ENCODE measurements around the gene TIGD1.

Gene TIGD1

GRCh38 chr2:232578626-232579025, 28.3 kb upstream of the TIGD1 start:
- Histone ChIP-seq H3K23ac (ENCODE audit: low read length in 2 of 2) (no peak overlapping the region), H3K27ac (ENCODE audit: low read length, poor library complexity, severe bottlenecking) (no peak overlapping the region), H3K27me3 (ENCODE audit: control insufficient read depth in 1 of 2, insufficient read depth in 1 of 2, low read length in 2 of 2) (no peaks in the 10 kb centered on the region), H3K9me3 (ENCODE audit: control insufficient read depth, low read length) (no peaks in the 10 kb centered on the region), H4K91ac (ENCODE audit: low read length) (no peak overlapping the region), H4K8ac (ENCODE audit: low read length) (no peak overlapping the region), H2BK12ac (ENCODE audit: low read length in 2 of 2) (no peak overlapping the region), H2BK5ac (ENCODE audit: low read depth, low read length, poor library complexity, severe bottlenecking) (no peak overlapping the region), H2BK15ac (ENCODE audit: low read depth, poor library complexity, severe bottlenecking) (no peak overlapping the region), H3K4me1 (ENCODE audit: control insufficient read depth, insufficient read depth, low read depth, low read length) (peaks cover 3% of the 10 kb centered on the region), H2AFZ (ENCODE audit: low read depth, low read length) (no peak overlapping the region), H3K9ac (ENCODE audit: low read length) (no peak overlapping the region), H3K36me3 (ENCODE audit: control insufficient read depth in 1 of 2, insufficient read depth in 2 of 2, low read depth in 1 of 2, low read length in 2 of 2) (peaks cover 14 to 75% of the 10 kb centered on the region in 2 experiments), H3K79me1 (replicated peaks; ENCODE audit: low read length, poor library complexity, severe bottlenecking) (peaks cover 7% of the 10 kb centered on the region), H3K4me3 (ENCODE audit: insufficient read depth in 1 of 2, low read depth in 1 of 2, low read length in 2 of 2) (no peak overlapping the region), H2BK120ac (ENCODE audit: low read depth, low read length) (no peak overlapping the region), H3K4me2 (ENCODE audit: low read length, poor library complexity, severe bottlenecking) (no peak overlapping the region), H3K18ac (ENCODE audit: low read depth in 1 of 2, low read length in 2 of 2) (no peak overlapping the region), H3K14ac (ENCODE audit: low read length in 2 of 2) (no peak overlapping the region), H3K4ac (ENCODE audit: low read depth in 1 of 2, low read length in 2 of 2) (no peak overlapping the region), H2AK5ac (ENCODE audit: low read length, severe bottlenecking) (no peak overlapping the region)
- DNase-seq, result no peak
- 100% methylated on average over 1 of the region's 2 CpGs for whole genome bisulfite sequencing

DNA sequence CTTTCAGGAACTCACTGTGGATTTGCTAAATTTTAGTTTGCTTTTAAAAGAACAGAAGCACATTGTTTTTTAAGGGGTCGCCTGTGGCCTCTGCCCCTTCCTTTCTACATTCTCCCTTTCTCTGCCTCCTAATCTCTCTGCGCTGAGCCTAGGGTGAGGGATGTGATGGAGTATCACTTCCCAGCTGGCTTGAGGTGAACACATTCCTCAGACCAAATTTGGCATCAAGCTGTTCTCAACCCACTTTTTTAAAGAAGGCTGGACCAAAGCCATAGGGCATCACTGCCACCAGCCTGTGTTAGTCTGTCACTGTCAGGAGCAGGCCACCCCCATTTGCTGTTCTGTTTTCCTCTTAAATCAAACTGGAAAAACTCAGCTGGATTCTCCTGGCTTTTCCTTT, 27.5 kb upstream of the TIGD1 start:
- H2BK120ac ChIP-seq (ENCODE audit: low read depth, low read length), result no peak overlapping the region
- no peak overlapping the region for H3K4me2 ChIP-seq (ENCODE audit: low read length, poor library complexity, severe bottlenecking)
- no peak overlapping the region for H3K4ac ChIP-seq (ENCODE audit: low read depth in 1 of 2, low read length in 2 of 2)
- H2BK12ac ChIP-seq (ENCODE audit: low read length in 2 of 2), result no peak overlapping the region
- H2BK15ac ChIP-seq (ENCODE audit: low read depth, poor library complexity, severe bottlenecking), result no peak overlapping the region
- H3K9ac ChIP-seq (ENCODE audit: low read length), result no peak overlapping the region
- H2AFZ ChIP-seq (ENCODE audit: low read depth, low read length), result no peak overlapping the region
- no peak overlapping the region for H3K23ac ChIP-seq (ENCODE audit: low read length in 2 of 2)
- no peak overlapping the region for H3K27ac ChIP-seq (ENCODE audit: low read length, poor library complexity, severe bottlenecking)
- no peak overlapping the region for H2AK5ac ChIP-seq (ENCODE audit: low read length, severe bottlenecking)
- no peak overlapping the region for H4K91ac ChIP-seq (ENCODE audit: low read length)
- H3K14ac ChIP-seq (ENCODE audit: low read length in 2 of 2), result no peak overlapping the region
- no peak for DNase-seq
- no peak overlapping the region for H3K4me3 ChIP-seq (ENCODE audit: insufficient read depth in 1 of 2, low read depth in 1 of 2, low read length in 2 of 2)
- H3K79me1 ChIP-seq (replicated peaks; ENCODE audit: low read length, poor library complexity, severe bottlenecking), result peaks cover 7% of the 10 kb centered on the region
- no peak overlapping the region for H3K18ac ChIP-seq (ENCODE audit: low read depth in 1 of 2, low read length in 2 of 2)
- peaks cover 3% of the 10 kb centered on the region for H3K4me1 ChIP-seq (ENCODE audit: control insufficient read depth, insufficient read depth, low read depth, low read length)
- H3K9me3 ChIP-seq (ENCODE audit: control insufficient read depth, low read length), result no peaks in the 10 kb centered on the region
- H2BK5ac ChIP-seq (ENCODE audit: low read depth, low read length, poor library complexity, severe bottlenecking), result no peak overlapping the region
- 100% methylated on average over 1 of the region's 2 CpGs for WGBS
- H3K27me3 ChIP-seq (ENCODE audit: control insufficient read depth in 1 of 2, insufficient read depth in 1 of 2, low read length in 2 of 2), result no peaks in the 10 kb centered on the region
- peaks cover 14 to 75% of the 10 kb centered on the region in 2 experiments for H3K36me3 ChIP-seq (ENCODE audit: control insufficient read depth in 1 of 2, insufficient read depth in 2 of 2, low read depth in 1 of 2, low read length in 2 of 2)
- no peak overlapping the region for H4K8ac ChIP-seq (ENCODE audit: low read length)

DNA sequence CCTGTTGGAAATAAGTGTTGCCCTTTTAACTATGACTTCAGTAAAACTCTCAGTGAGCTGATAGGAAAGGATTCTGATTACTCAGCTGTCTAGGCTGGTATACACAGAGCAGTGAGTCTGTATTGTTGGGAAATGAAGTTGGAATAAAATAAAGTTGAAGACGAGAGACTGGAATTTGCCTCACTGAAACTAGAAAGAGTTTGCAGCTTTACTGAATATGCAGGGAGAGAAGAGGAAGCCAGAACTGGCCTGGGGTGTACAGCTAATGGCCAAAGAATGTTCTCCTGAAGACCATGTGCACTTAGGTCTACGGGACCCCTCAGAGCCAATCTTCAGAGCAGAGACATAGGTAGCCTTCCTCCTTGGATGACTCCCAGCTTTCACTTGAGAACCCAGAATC, 26.6 kb upstream of the TIGD1 start:
- DNase-seq, result peak; percentile 34
- peaks cover 9% of the 10 kb centered on the region for H3K79me1 ChIP-seq (replicated peaks; ENCODE audit: low read length, poor library complexity, severe bottlenecking)
- H3K27ac ChIP-seq (ENCODE audit: low read length, poor library complexity, severe bottlenecking), result no peak overlapping the region
- no peak overlapping the region for H2BK15ac ChIP-seq (ENCODE audit: low read depth, poor library complexity, severe bottlenecking)
- H3K4me3 ChIP-seq (ENCODE audit: insufficient read depth in 1 of 2, low read depth in 1 of 2, low read length in 2 of 2), result no peak overlapping the region
- no peak overlapping the region for H2BK5ac ChIP-seq (ENCODE audit: low read depth, low read length, poor library complexity, severe bottlenecking)
- H2AFZ ChIP-seq (ENCODE audit: low read depth, low read length), result no peak overlapping the region
- H3K36me3 ChIP-seq (ENCODE audit: control insufficient read depth in 1 of 2, insufficient read depth in 2 of 2, low read depth in 1 of 2, low read length in 2 of 2), result peaks cover 14 to 71% of the 10 kb centered on the region in 2 experiments
- no peak overlapping the region for H2AK5ac ChIP-seq (ENCODE audit: low read length, severe bottlenecking)
- H3K18ac ChIP-seq (ENCODE audit: low read depth in 1 of 2, low read length in 2 of 2), result no peak overlapping the region
- H4K91ac ChIP-seq (ENCODE audit: low read length), result no peak overlapping the region
- H3K4me1 ChIP-seq (ENCODE audit: control insufficient read depth, insufficient read depth, low read depth, low read length), result peaks cover 3% of the 10 kb centered on the region
- no peak overlapping the region for H3K4ac ChIP-seq (ENCODE audit: low read depth in 1 of 2, low read length in 2 of 2)
- no peaks in the 10 kb centered on the region for H3K9me3 ChIP-seq (ENCODE audit: control insufficient read depth, low read length)
- no peak overlapping the region for H2BK12ac ChIP-seq (ENCODE audit: low read length in 2 of 2)
- peak overlapping the region; percentile 21 for H3K9ac ChIP-seq (ENCODE audit: low read length)
- H3K27me3 ChIP-seq (ENCODE audit: control insufficient read depth in 1 of 2, insufficient read depth in 1 of 2, low read length in 2 of 2), result no peaks in the 10 kb centered on the region
- no peak overlapping the region for H3K14ac ChIP-seq (ENCODE audit: low read length in 2 of 2)
- H4K8ac ChIP-seq (ENCODE audit: low read length), result peak overlapping the region; percentile 29
- WGBS, result 63% methylated on average over 2 of the region's 2 CpGs
- H3K23ac ChIP-seq (ENCODE audit: low read length in 2 of 2), result no peak overlapping the region
- H3K4me2 ChIP-seq (ENCODE audit: low read length, poor library complexity, severe bottlenecking), result no peak overlapping the region
- H2BK120ac ChIP-seq (ENCODE audit: low read depth, low read length), result no peak overlapping the region

DNA sequence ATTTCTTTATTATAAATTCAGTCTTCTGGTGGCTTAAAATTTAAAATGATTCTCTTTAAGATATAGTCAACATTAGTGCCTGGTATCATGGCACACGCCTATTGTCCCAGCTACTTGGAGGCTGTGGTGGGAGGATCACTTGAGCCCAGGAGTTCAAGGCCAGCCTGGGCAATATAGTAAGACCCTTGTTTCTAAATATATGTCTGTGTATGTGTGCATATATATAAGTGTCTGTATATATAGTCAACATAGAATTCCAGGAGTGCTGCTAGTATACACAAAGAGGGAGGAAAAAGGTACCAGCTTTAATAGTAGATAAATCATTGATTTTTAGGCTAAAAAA, 25.0 kb upstream of the TIGD1 start:
- Histone ChIP-seq H3K4me2 (ENCODE audit: low read length, poor library complexity, severe bottlenecking) (no peak overlapping the region), H2BK5ac (ENCODE audit: low read depth, low read length, poor library complexity, severe bottlenecking) (no peak overlapping the region), H3K4me1 (ENCODE audit: control insufficient read depth, insufficient read depth, low read depth, low read length) (peaks cover 9% of the 10 kb centered on the region), H3K4me3 (ENCODE audit: insufficient read depth in 1 of 2, low read depth in 1 of 2, low read length in 2 of 2) (no peak overlapping the region), H2BK12ac (ENCODE audit: low read length in 2 of 2) (no peak overlapping the region), H3K9me3 (ENCODE audit: control insufficient read depth, low read length) (no peaks in the 10 kb centered on the region), H2AK5ac (ENCODE audit: low read length, severe bottlenecking) (no peak overlapping the region), H3K79me1 (replicated peaks; ENCODE audit: low read length, poor library complexity, severe bottlenecking) (peaks cover 15% of the 10 kb centered on the region), H2BK15ac (ENCODE audit: low read depth, poor library complexity, severe bottlenecking) (no peak overlapping the region), H4K8ac (ENCODE audit: low read length) (no peak overlapping the region), H3K23ac (ENCODE audit: low read length in 2 of 2) (no peak overlapping the region), H3K27ac (ENCODE audit: low read length, poor library complexity, severe bottlenecking) (no peak overlapping the region), H4K91ac (ENCODE audit: low read length) (no peak overlapping the region), H2BK120ac (ENCODE audit: low read depth, low read length) (no peak overlapping the region), H3K18ac (ENCODE audit: low read depth in 1 of 2, low read length in 2 of 2) (no peak overlapping the region), H3K14ac (ENCODE audit: low read length in 2 of 2) (no peak overlapping the region), H3K4ac (ENCODE audit: low read depth in 1 of 2, low read length in 2 of 2) (no peak overlapping the region), H3K27me3 (ENCODE audit: control insufficient read depth in 1 of 2, insufficient read depth in 1 of 2, low read length in 2 of 2) (no peaks in the 10 kb centered on the region), H2AFZ (ENCODE audit: low read depth, low read length) (no peak overlapping the region), H3K9ac (ENCODE audit: low read length) (no peak overlapping the region), H3K36me3 (ENCODE audit: control insufficient read depth in 1 of 2, insufficient read depth in 2 of 2, low read depth in 1 of 2, low read length in 2 of 2) (peaks cover 12 to 67% of the 10 kb centered on the region in 2 experiments)
- DNase-seq, result no peak
- 93% methylated on average over 1 of the region's 1 CpG for WGBS

All from mesenchymal stem cell (in vitro differentiated cells and primary cell).